ENCODE results near the gene TSC2.
"Not testable (repeated sequence)": the region's sequence is repeated elsewhere in the genome, so short reads cannot be mapped to it uniquely, and the experiment has no call there.

TSC2 gene

DNA sequence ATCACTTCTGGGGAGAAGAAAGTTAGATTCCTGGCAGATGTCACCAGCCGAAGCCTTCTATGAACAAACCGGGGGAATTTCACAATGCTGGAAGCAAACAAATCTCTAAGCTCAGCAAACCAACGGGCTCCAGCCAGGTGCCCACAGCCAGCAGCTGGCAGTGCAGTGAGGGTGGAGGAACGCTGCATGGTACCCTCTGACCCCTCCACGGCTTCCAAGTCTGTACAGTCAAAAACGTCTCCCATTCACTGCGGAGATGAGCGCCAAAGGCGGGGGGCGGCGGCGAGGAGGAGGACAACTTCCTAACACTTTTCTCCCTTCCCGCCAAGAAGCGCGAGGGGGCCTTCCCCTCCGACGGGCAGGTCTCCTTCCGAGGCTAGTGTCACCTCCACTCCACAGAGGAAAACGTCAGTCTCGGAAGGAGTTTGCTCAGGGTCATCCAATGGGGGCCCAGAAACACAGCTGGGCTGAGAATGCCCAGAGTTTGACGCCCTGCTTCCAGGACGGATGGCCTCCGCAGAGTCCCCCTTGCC lies 39.1 kb upstream of the TSC2 start:
- in situ Hi-C loops (cut with HindIII; ENCODE audit: low pct_ligation_motif_present, low pct_unique_long_range_greater_than_20kb, low sequenced_read_pairs): no loop called here
- DNase-seq: no peak

DNA sequence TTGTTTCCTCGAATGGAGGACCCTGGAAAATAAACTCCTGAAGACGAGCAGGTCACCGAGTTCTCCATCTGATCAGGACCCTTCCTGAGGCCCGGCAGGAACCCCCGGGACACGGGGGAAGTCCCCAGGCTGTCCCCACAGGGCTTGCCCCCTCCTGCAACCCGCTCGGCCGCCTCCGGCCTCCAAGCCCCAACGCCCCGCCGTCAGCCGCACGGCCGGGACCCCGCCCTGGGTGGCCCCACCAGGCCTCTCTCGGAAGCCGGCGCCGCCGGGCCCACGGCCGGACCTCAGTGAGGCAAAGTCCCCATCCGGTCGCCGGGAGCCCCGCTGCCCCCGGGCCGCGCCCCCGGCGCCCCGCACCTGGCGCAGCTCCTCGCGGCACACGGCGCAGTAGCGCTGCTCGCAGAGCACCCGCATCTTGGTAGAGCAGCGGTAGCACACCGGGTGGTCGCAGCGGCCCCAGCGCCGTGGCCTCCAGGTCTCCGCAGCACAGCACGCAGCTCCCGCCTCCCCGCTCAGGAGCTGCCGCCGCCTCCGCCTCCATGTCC lies 38.5 kb upstream of the TSC2 start:
- peak; percentile 22 for DNase-seq
- in situ Hi-C loops (cut with HindIII; ENCODE audit: low pct_ligation_motif_present, low pct_unique_long_range_greater_than_20kb, low sequenced_read_pairs): no loop called here

- DNase-seq: peak; percentile 93
- in situ Hi-C loops (cut with HindIII; ENCODE audit: low pct_ligation_motif_present, low pct_unique_long_range_greater_than_20kb, low sequenced_read_pairs): no loop called here
Measured at GRCh38 chr16:2009791-2010510, 37.8 kb upstream of the TSC2 start, which contains the start of gene ZNF598. Gene ZNF598 (minus strand): TSS chr16:2009821.

DNA sequence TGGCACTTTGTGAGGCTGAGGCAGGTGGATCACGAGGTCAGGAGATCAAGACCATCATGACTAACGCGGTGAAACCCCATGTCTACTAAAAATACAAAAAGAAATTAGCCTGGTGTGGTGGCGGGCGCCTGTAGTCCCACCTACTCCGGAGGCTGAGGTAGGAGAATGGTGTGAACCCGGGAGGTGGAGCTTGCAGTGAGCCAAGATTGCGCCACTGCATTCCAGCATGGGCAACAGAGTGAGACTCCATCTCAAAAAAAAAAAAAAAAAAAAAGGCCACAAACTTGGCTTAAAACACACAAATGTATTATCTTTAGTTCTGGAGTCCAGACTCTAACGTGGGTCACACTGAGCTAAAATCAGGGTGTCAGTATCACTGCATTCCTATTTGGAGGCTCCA lies 36.1 kb upstream of the TSC2 start:
- DNase-seq; in situ Hi-C loops (cut with HindIII; ENCODE audit: low pct_ligation_motif_present, low pct_unique_long_range_greater_than_20kb, low sequenced_read_pairs): not testable (repeated sequence)

- in situ Hi-C loops (cut with HindIII; ENCODE audit: low pct_ligation_motif_present, low pct_unique_long_range_greater_than_20kb, low sequenced_read_pairs): no loop called here
- no peak for DNase-seq
Measured at GRCh38 chr16:2013527-2013926, 34.3 kb upstream of the TSC2 start.

- in situ Hi-C loops (cut with HindIII; ENCODE audit: low pct_ligation_motif_present, low pct_unique_long_range_greater_than_20kb, low sequenced_read_pairs): no loop called here
- DNase-seq: no peak
Measured at GRCh38 chr16:2015117-2015946, 32.5 kb upstream of the TSC2 start.

- DNase-seq: no peak
- in situ Hi-C loops (cut with HindIII; ENCODE audit: low pct_ligation_motif_present, low pct_unique_long_range_greater_than_20kb, low sequenced_read_pairs): no loop called here
Measured at GRCh38 chr16:2015947-2016208, 31.9 kb upstream of the TSC2 start.

DNA sequence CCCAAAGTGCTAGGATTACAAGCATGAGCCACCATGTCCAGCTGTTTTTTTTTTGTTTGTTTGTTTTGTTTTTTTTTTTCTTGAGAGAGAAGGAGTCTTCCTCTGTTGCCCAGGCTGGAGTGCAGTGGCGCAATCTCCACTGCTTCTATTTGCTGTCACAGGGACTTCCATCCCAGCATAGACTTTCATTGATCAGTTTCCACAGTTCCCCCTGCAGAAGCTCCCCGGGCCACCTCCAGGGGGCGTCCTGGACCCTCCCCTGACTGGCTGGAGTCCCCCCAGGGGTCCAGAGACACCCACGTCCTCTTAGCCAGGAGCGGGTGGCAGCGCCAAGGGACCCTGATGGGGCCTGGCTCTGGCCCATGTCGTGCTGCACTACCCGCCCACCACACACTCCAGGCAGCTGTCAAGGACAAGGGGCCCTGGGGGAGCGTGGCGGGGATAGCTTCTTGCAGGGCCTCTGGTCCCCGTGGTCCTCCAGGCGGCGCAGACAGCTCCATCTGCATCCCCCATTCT lies 31.3 kb upstream of the TSC2 start:
- in situ Hi-C loops (cut with HindIII; ENCODE audit: low pct_ligation_motif_present, low pct_unique_long_range_greater_than_20kb, low sequenced_read_pairs): no loop called here

DNA sequence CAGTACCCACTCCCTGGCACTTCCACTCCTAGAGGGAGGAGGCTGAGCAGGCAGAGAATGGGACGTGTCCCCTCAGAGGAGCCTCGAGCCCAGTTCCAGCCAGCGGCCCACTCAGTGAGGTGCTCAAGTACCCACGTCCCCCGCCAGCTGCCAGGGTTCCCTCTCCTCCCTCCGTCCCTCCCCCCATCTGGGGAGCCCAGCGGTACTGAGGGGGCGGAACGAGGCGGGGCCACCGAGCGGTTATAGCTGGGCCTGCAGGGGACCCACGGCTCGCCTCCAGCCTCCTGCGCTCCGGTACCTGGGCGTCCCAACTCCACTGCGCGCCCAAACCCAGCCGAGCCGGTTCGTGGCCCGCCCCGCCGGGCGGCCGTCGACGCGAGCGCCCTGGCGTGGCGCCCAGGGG lies 28.3 kb upstream of the TSC2 start, which contains the start of gene NPW:
TSS of gene NPW (plus strand) at position 268 of the 403 bp plus-strand sequence.
- DNase-seq: no peak
- in situ Hi-C loops (cut with HindIII; ENCODE audit: low pct_ligation_motif_present, low pct_unique_long_range_greater_than_20kb, low sequenced_read_pairs): no loop called here

More for the DNA sequence above, 31.3 kb upstream of the TSC2 start:
- DNase-seq: no peak

- no peak for DNase-seq
- in situ Hi-C loops (cut with HindIII; ENCODE audit: low pct_ligation_motif_present, low pct_unique_long_range_greater_than_20kb, low sequenced_read_pairs): no loop called here
Measured at GRCh38 chr16:2019921-2020831, 27.6 kb upstream of the TSC2 start.

GRCh38 chr16:2022723-2023091 lies 25.1 kb upstream of the TSC2 start:
- in situ Hi-C loops (cut with HindIII; ENCODE audit: low pct_ligation_motif_present, low pct_unique_long_range_greater_than_20kb, low sequenced_read_pairs): no loop called here
- peak; percentile 79 for DNase-seq

- in situ Hi-C loops (cut with HindIII; ENCODE audit: low pct_ligation_motif_present, low pct_unique_long_range_greater_than_20kb, low sequenced_read_pairs): no loop called here
- peak; percentile 90 for DNase-seq
Measured at GRCh38 chr16:2023092-2024031, 24.4 kb upstream of the TSC2 start.

GRCh38 chr16:2024032-2024420 lies 23.8 kb upstream of the TSC2 start:
- DNase-seq: no peak
- in situ Hi-C loops (cut with HindIII; ENCODE audit: low pct_ligation_motif_present, low pct_unique_long_range_greater_than_20kb, low sequenced_read_pairs): no loop called here

DNA sequence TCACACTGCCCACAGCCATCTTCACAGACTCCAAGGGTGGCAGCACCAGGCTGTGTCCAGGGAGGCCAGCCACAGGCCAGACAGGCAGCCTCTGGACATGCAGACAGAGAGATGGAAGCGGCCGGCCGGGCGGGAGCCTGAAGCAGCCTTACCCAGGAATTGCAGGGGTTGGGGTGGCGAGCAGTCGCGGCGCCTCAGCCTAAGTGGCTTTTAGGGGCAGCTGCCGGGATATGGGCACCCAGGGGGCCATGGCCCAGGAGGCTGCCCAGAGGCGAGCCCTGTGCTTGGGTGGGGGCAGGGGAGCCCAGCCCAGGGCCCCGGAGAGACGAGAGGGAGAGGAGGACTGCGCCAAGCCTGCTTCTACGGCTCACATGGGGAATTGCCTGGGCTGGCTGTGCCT lies 22.5 kb upstream of the TSC2 start:
- in situ Hi-C loops (cut with HindIII; ENCODE audit: low pct_ligation_motif_present, low pct_unique_long_range_greater_than_20kb, low sequenced_read_pairs): no loop called here
- DNase-seq: no peak

- in situ Hi-C loops (cut with HindIII; ENCODE audit: low pct_ligation_motif_present, low pct_unique_long_range_greater_than_20kb, low sequenced_read_pairs): no loop called here
- DNase-seq: no peak
Measured at GRCh38 chr16:2025878-2026460, 21.8 kb upstream of the TSC2 start.

- in situ Hi-C loops (cut with HindIII; ENCODE audit: low pct_ligation_motif_present, low pct_unique_long_range_greater_than_20kb, low sequenced_read_pairs): no loop called here
- peak; percentile 41 for DNase-seq
Measured at GRCh38 chr16:2026461-2027023, 21.2 kb upstream of the TSC2 start, which contains the start of gene NHERF2. Gene NHERF2 (plus strand): TSS chr16:2026902. CDS start chr16:2027006, 104 bp downstream.

Data from ACHN (cell line).